ENCODE data around the gene CAV2.

Gene CAV2

DNA sequence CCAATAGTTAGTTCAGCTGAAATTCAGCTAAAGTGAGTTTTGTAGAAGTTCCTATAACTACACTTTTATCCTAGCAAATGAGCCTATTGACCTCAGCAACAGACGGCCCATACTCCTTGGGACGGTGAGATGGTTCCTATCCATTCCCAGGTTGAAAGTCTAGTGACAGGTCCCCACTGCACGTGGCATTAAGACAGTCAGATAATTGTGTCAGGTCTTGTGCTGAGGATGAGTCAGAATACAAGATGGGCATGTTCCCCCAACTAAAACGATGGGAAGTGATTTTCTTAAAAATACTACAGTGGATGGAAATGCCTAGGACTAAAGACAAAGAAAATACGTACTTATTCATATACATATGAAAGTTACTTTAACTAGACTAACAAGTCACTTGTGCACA is 27.4 kb downstream of the CAV2 start:
- TF ChIP-seq, protein P1, sequence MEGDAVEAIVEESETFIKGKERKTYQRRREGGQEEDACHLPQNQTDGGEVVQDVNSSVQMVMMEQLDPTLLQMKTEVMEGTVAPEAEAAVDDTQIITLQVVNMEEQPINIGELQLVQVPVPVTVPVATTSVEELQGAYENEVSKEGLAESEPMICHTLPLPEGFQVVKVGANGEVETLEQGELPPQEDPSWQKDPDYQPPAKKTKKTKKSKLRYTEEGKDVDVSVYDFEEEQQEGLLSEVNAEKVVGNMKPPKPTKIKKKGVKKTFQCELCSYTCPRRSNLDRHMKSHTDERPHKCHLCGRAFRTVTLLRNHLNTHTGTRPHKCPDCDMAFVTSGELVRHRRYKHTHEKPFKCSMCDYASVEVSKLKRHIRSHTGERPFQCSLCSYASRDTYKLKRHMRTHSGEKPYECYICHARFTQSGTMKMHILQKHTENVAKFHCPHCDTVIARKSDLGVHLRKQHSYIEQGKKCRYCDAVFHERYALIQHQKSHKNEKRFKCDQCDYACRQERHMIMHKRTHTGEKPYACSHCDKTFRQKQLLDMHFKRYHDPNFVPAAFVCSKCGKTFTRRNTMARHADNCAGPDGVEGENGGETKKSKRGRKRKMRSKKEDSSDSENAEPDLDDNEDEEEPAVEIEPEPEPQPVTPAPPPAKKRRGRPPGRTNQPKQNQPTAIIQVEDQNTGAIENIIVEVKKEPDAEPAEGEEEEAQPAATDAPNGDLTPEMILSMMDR (IDR thresholded peaks at IDR 0.05; ENCODE audit: borderline replicate concordance, insufficient read depth, low read depth, low read length) = no peak
- no peak overlapping the region for H3K4me3 ChIP-seq (ENCODE audit: low read depth, low read length)

DNA sequence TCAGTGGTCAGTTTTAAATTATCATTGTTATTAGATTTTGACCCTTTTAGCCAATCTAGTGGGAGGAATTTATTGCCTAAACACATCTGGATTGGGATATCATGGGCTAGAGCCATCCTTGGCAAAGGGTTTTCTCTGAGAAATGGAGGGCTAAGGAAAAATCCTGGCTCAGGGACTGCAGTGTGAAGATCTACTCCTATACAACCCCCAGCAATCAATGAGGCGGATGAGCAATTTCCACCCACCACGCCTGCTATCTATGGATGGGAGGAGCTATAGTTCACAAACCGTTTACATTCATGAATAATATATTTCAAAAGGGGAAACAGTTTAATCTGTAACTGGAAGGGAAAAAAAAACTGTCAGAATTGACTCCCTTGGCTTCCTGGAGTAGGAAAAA is 28.0 kb downstream of the CAV2 start:
- no peak overlapping the region for H3K4me3 ChIP-seq (ENCODE audit: low read depth, low read length)
- TF ChIP-seq, protein P1 (IDR thresholded peaks at IDR 0.05; ENCODE audit: borderline replicate concordance, insufficient read depth, low read depth, low read length) = no peak

DNA sequence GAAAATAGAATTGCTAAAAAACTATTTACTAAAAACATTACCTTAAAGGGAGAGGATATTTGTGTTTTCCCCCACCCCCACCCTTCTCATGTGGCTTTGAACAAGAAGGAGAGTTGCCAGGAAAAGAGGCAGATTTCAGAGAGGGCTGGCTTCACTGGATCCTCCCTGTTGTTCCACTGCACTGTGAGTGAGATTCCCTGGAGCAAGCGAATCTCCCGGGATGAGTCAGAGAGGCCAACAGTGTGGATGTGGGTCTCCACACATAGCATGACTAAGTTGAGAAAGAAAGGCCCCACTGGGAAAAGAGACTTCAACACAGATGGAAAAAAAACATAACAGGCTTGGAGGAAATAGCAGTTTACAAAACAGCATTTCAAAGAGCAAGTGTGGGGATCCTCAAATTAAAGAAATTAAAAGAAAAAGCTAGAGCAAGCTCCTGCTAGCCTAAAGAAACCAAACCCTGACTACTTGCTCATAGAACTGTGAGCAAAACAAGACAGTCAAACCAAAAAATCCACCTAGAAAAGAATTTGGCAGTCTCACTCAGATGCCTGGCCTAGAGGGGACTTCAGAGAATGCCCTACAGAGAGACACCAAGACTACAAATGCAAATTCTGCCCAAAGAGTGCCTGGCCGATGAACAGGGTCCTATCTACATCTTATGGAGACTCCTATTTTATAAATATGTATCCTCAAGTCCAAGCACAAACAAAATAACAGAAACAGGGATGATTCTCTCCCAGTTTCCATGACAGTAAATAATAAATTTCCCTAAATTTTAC is 28.7 kb downstream of the CAV2 start:
- TF ChIP-seq, protein P1 (IDR thresholded peaks at IDR 0.05; ENCODE audit: borderline replicate concordance, insufficient read depth, low read depth, low read length) = no peak

DNA sequence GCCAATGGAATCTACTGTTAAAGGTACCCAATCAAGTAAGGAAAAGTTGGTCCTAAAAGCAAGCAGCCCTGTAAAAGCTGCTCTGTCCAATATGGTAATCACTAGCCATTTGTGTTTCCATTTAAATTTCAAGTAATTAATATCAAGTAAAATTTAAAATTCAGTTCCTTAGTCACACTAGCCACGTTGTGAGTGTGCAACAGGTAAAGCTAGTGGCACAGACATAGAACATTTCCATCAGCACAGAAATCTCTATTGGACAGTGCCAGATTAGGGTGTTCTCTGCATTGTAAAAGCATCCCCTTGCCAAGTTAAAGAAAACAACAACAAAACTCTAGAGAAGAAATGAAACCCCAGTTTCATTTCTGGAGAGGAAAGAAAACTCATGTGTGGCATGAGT is 29.7 kb downstream of the CAV2 start:
- TF ChIP-seq, protein P1 (IDR thresholded peaks at IDR 0.05; ENCODE audit: borderline replicate concordance, insufficient read depth, low read depth, low read length) = no peak
- H3K4me3 ChIP-seq (ENCODE audit: low read depth, low read length) = no peak overlapping the region

More for the DNA sequence above, 28.7 kb downstream of the CAV2 start:
- H3K4me3 ChIP-seq (ENCODE audit: low read depth, low read length) = no peak overlapping the region

DNA sequence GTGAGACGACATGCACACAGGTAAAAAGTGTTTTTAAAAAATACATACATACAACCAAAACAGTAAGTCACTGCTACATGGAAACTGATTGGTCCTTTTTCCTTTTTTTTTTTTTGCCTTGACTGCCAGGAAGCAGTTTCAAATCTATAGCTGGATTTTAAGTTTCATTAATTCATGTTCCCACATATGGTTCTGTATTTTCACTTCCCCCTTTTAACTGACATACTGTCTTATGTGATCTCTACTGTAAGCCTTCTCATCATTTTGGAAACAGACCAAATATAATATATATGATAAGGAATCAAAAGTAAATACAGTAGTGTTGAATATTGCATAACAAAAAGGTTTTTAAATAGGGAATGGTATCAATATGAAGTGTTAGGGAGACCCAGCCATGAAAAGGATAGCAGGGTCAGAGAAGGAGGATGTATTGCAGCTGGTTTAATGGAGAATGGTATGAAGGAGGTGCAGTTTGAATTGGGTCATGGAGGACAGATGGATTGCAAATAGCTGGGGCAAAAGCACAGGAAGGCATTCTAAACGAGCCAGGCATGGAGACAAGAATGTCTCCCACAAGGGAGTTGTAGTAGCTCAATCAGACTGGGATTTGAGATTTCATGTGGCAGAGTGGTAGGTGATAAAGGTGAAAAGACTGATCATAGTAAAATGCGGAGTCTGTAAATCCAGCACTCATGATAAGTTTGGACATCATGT is 30.7 kb downstream of the CAV2 start:
- TF ChIP-seq, protein P1 (IDR thresholded peaks at IDR 0.05; ENCODE audit: borderline replicate concordance, insufficient read depth, low read depth, low read length) = no peak
- no peak overlapping the region for H3K4me3 ChIP-seq (ENCODE audit: low read depth, low read length)

DNA sequence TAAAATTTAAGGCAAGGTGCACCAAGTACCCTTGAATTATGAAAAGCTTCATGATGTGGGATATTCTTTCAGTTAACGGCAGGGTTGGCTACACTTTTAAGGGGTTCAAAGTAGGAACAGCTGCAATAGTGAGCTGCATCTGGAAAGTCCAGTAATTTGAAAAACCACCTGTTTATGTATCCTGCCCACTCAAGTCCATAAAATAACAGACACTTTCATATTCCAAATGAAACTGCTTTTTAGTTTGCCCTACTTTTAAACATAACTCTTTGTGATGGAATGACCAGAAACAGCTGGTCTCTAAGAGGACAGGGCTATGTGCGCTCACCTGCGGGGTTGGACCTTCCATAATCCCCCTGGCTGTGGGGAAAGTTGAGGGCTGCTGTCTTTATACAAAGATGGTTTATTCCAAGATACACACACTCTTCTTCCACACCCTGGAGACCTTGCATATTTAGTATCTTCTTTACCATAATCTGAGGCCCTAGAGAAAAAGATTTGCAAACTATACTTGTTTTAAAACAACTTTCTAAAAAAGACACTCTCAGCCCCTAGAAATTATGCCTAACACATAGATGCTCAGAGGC is 32.7 kb downstream of the CAV2 start:
- TF ChIP-seq, protein P1 (IDR thresholded peaks at IDR 0.05; ENCODE audit: borderline replicate concordance, insufficient read depth, low read depth, low read length) = no peak
- no peak overlapping the region for H3K4me3 ChIP-seq (ENCODE audit: low read depth, low read length)
